Measurements from ENCODE around the gene PAOX. TPM values are rescaled to one million over a fixed set of nuclear protein-coding genes. Genes with fewer than 3 reads are reported as not detected.

PAOX gene
- polyA plus RNA-seq, 1 experiment: 3.1 TPM

GRCh38 chr10:133335246-133336117 lies 43.6 kb upstream of the PAOX start:
- CTCF ChIA-PET: no interaction called here
- no peak for DNase-seq (ENCODE audit: low read depth, low spot score)
- no peak overlapping the region for H3K27ac ChIP-seq (ENCODE audit: low read depth, low read length)
- peaks cover 19% of the 10 kb centered on the region; the same call in 1 of the 2 replicates for H3K9me3 ChIP-seq (ENCODE audit: control insufficient read depth, insufficient read depth, low read length)
- peaks cover 55% of the 10 kb centered on the region for H3K27me3 ChIP-seq (ENCODE audit: control insufficient read depth, insufficient read depth, low read length)
- POLR2A ChIA-PET: no interaction called here
- peak overlapping the region; percentile 48 for H3K4me3 ChIP-seq (ENCODE audit: low read depth, low read length)
- TF ChIP-seq, protein P1, sequence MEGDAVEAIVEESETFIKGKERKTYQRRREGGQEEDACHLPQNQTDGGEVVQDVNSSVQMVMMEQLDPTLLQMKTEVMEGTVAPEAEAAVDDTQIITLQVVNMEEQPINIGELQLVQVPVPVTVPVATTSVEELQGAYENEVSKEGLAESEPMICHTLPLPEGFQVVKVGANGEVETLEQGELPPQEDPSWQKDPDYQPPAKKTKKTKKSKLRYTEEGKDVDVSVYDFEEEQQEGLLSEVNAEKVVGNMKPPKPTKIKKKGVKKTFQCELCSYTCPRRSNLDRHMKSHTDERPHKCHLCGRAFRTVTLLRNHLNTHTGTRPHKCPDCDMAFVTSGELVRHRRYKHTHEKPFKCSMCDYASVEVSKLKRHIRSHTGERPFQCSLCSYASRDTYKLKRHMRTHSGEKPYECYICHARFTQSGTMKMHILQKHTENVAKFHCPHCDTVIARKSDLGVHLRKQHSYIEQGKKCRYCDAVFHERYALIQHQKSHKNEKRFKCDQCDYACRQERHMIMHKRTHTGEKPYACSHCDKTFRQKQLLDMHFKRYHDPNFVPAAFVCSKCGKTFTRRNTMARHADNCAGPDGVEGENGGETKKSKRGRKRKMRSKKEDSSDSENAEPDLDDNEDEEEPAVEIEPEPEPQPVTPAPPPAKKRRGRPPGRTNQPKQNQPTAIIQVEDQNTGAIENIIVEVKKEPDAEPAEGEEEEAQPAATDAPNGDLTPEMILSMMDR (IDR thresholded peaks at IDR 0.05; ENCODE audit: low read depth, low read length): no peak

GRCh38 chr10:133336118-133336576 lies 42.9 kb upstream of the PAOX start:
- Histone ChIP-seq H3K27ac (ENCODE audit: low read depth, low read length) (no peak overlapping the region), H3K27me3 (ENCODE audit: control insufficient read depth, insufficient read depth, low read length) (peaks cover 51% of the 10 kb centered on the region), H3K4me3 (ENCODE audit: low read depth, low read length) (no peak overlapping the region), H3K9me3 (ENCODE audit: control insufficient read depth, insufficient read depth, low read length) (peaks cover 19% of the 10 kb centered on the region; the same call in 1 of the 2 replicates)
- CTCF ChIA-PET: no interaction called here
- TF ChIP-seq, protein P1 (IDR thresholded peaks at IDR 0.05; ENCODE audit: low read depth, low read length): no peak
- POLR2A ChIA-PET: no interaction called here
- DNase-seq (ENCODE audit: low read depth, low spot score): no peak

- Histone ChIP-seq H3K4me3 (ENCODE audit: low read depth, low read length) (peak within 1 kb of the TSS; percentile 48), H3K9me3 (ENCODE audit: control insufficient read depth, insufficient read depth, low read length) (peaks cover 19% of the 10 kb centered on the region; the same call in 1 of the 2 replicates), H3K27ac (ENCODE audit: low read depth, low read length) (no peak within 1 kb of the TSS), H3K27me3 (ENCODE audit: control insufficient read depth, insufficient read depth, low read length) (peaks cover 53% of the 10 kb centered on the region)
- no peak for DNase-seq (ENCODE audit: low read depth, low spot score)
- POLR2A ChIA-PET: no interaction called here
- TF ChIP-seq, protein P1 (IDR thresholded peaks at IDR 0.05; ENCODE audit: low read depth, low read length): no peak
- CTCF ChIA-PET: no interaction called here
These were observed 42.3 kb upstream of the PAOX start, which contains the start of gene CALY for GRCh38 chr10:133336577-133337369. TSS of gene CALY (minus strand) at chr10:133336896. CDS start at chr10:133328989, 7,907 bp downstream.

- Histone ChIP-seq H3K27me3 (ENCODE audit: control insufficient read depth, insufficient read depth, low read length) (peaks cover 50% of the 10 kb centered on the region), H3K27ac (ENCODE audit: low read depth, low read length) (no peak overlapping the region), H3K9me3 (ENCODE audit: control insufficient read depth, insufficient read depth, low read length) (peaks cover 19% of the 10 kb centered on the region; the same call in 1 of the 2 replicates), H3K4me3 (ENCODE audit: low read depth, low read length) (no peak overlapping the region)
- ChIA-PET CTCF (no interaction called here), POLR2A (no interaction called here)
- DNase-seq (ENCODE audit: low read depth, low spot score): no peak
- TF ChIP-seq, protein P1 (IDR thresholded peaks at IDR 0.05; ENCODE audit: low read depth, low read length): no peak
These were observed 41.7 kb upstream of the PAOX start for GRCh38 chr10:133337370-133337725.
